LNCaP clone FGC (cell line): Measurements from ENCODE around the gene SDK2.

ENCODE experiments used
- DNase-seq: peaks from one replicate; pipeline ENCODE4 v3.0.0-alpha.2; 2011; ENCODE audit warnings: low read depth
- H3K4me3 ChIP-seq: 2 replicates; pipeline ENCODE4 v1.5.1; 2011; ENCODE audit warnings: mild to moderate bottlenecking, low read depth, low read length, control low read depth
- TF ChIP-seq, protein P1 (sequence below): IDR thresholded peaks from 2 replicates; pipeline ENCODE4 v1.5.1; 2012; ENCODE audit warnings: mild to moderate bottlenecking; ENCODE audit not compliant: control insufficient read depth, insufficient read depth; ENCODE audit errors: extremely low read depth

The SDK2 gene

DNA sequence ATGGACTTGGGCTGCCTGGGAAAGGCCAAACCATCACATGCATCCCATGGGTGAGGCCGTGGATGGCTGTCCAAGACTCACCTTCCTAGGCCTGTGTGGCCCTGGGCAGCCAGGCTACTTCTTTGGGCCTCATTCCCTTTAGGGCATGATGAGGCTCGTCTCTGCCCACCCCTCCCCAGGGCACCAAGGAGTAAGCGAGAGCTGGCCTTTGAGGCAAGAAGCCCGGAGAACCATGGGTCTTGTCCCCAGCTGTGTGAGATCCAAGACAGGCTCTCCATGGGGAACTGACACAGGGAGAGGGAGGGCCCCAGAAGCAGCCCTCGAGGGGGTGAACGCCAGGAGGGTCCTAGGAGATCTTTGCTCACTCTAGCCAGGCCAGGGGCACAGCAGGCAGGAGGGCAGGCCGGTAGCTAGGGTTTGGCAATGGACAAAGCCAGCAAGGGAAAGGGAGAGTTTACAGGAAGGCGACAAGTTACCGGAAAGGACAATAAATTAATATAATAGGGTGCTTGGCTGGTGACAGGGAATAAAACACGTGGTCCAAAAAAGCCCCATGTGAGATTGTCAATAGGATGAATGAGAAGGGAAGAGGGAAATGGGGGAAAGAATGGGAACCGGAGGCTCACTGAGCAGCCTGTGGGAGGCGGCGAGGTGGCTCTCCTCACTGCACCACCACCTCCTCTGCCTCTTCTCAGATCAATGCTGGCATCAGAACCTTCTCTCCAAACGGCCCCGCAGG lies 119.1 kb downstream of the SDK2 start:
- H3K4me3 ChIP-seq = no peak overlapping the region
- no peak for DNase-seq
- TF ChIP-seq, protein P1, sequence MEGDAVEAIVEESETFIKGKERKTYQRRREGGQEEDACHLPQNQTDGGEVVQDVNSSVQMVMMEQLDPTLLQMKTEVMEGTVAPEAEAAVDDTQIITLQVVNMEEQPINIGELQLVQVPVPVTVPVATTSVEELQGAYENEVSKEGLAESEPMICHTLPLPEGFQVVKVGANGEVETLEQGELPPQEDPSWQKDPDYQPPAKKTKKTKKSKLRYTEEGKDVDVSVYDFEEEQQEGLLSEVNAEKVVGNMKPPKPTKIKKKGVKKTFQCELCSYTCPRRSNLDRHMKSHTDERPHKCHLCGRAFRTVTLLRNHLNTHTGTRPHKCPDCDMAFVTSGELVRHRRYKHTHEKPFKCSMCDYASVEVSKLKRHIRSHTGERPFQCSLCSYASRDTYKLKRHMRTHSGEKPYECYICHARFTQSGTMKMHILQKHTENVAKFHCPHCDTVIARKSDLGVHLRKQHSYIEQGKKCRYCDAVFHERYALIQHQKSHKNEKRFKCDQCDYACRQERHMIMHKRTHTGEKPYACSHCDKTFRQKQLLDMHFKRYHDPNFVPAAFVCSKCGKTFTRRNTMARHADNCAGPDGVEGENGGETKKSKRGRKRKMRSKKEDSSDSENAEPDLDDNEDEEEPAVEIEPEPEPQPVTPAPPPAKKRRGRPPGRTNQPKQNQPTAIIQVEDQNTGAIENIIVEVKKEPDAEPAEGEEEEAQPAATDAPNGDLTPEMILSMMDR = no peak

DNA sequence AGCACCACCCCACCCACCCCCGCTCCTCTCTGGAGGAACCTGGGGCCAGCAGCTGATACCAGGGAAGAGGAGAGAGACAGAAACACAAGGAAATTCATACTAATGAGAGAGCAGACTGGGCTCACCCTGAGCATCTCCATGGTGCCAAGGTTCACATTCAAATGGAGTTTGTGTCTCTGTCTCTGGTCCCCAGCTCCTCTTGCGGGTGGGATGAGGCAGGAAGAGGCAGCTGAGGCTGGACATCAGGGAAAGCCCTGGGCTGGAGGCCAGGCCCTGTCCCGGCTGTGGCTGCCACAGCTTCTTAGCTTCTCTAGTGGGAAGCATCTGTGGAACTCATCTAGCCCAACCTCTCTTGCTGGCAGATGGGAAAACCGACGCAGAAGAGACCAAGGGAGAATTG lies 121.5 kb downstream of the SDK2 start:
- no peak overlapping the region for H3K4me3 ChIP-seq
- no peak for DNase-seq
- TF ChIP-seq, protein P1 = no peak

DNA sequence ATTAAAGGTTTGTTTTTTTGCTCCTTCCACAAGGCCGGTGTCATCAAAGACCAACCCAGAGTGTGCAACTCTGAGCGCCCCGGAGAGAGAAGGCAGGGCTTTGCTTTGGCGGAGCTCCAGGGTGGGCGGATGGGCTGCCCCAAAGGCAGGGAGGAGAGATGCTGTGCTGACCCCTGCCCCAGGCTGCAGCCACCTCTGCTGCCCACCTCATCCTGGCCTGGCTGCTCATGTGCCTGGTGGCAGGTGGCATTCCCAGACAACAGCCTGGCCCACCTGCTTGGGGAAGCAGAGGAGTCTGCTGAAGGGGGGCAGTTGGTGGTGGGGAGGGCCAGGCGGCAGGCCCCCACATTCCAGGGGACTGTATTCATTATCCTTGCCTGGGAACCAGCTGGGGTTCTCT lies 122.1 kb downstream of the SDK2 start:
- no peak for DNase-seq
- no peak overlapping the region for H3K4me3 ChIP-seq
- TF ChIP-seq, protein P1 = no peak

DNA sequence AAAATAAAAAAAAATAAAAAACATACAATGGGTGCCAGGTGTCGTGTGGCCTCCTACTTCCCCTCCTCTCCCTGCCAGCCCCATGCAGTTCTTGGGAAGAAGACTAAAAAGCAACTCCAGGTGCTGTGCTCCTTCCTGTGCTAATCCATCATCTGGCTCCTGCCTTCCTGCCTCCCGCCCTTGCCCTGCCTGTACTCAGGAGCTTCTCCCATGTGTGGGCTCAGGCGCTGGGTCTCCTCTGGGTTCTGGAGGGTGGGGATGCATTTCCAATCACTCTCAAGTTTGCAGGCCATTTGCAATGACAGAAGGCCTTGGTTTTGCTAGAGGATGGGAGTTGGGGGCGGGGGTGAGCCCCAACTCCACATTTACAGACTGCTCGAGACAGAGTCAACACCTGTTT lies 122.9 kb downstream of the SDK2 start:
- no peak overlapping the region for H3K4me3 ChIP-seq
- DNase-seq = no peak
- TF ChIP-seq, protein P1 = no peak

DNA sequence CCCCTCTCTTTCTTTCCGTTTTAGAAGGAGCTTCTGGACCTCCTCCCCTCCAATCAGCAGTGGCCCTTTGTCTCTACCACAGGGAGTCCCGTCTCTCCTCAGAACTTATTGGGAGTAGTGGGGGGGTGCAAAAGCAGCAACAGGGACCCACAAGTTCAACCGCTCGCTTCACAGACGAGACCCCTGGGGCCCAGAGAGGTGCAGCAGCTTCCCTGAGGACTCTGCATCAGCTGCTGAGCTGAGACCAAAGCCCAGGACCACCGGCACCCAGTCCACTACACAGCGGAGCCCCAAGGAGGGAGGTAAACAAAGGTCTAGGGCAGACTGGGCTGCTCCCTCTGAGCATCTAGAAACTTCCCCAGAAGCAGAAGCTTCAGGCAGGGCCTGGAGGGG lies 123.9 kb downstream of the SDK2 start:
- no peak overlapping the region for H3K4me3 ChIP-seq
- TF ChIP-seq, protein P1 = no peak
- no peak for DNase-seq

DNA sequence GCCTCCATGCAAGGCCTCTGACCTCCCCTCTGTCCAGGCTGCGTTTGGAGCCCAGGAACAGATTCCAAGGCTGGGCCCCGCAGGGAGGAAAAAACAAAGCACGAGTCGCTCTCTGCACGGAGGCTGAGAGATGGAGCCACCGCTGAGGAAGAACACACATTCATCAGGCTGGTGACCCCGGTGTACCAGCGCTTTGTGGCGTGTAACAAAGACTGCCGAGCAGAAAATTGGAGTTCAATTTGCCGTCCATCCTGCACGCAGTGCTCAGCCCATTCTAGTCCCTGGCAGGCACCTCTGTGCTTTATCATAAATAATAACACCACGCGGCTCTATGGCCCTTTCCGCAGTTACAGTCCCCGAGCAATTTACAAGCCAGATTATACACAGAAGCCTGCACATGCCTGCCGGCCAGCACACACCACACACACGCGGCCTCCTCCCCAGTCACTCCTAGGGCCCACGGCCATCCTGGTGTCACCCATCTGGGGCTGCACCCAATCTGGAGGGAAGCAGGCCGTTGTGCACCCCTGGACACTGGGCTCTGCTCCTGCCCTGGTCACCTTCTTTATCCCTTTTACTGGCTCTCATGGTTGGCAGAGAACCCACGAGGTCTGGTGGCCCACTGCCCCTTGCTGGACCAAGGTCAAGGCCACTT lies 124.4 kb downstream of the SDK2 start:
- H3K4me3 ChIP-seq = no peak overlapping the region
- TF ChIP-seq, protein P1 = no peak
- DNase-seq = no peak
